ENCODE measurements around the gene CPNE5. TPM values are rescaled to one million over a fixed set of nuclear protein-coding genes. Genes with fewer than 3 reads are reported as not detected.

Gene CPNE5
- total and polyA plus RNA-seq, 2 donors (not counting 1 experiment from before 2014, with no cell fraction given), result 0.02 TPM; not detected in 1

GRCh38 chr6:36856277-36856676 lies 17.0 kb upstream of the CPNE5 start:
- TF ChIP-seq EZH2 (IDR thresholded peaks at IDR 0.05; ENCODE audit: low read length, missing control alignments) (no peak), CTCF (conservative IDR thresholded peaks at IDR 0.05 in 1 of 2, IDR thresholded peaks at IDR 0.05 in 1 of 2; ENCODE audit: low read depth in 1 of 2, low read length in 2 of 2) (no peak)
- H3K4me1 ChIP-seq (ENCODE audit: control insufficient read depth, extremely low read depth, insufficient read depth, low read length), result peaks cover 14% of the 10 kb centered on the region
- DNase-seq (ENCODE audit: low read depth in 2 of 2), result no peak
- no peaks in the 10 kb centered on the region for H3K9me3 ChIP-seq (ENCODE audit: control insufficient read depth, insufficient read depth, low read depth, low read length)
- H3K9ac ChIP-seq (ENCODE audit: insufficient read depth, low read length), result no peak overlapping the region
- no peaks in the 10 kb centered on the region for H4K20me1 ChIP-seq (ENCODE audit: control insufficient read depth, extremely low read depth, insufficient read depth, low read length)
- H3K4me2 ChIP-seq (ENCODE audit: extremely low read depth, insufficient read depth, low read length), result no peak overlapping the region
- no peak overlapping the region for H3K4me3 ChIP-seq (replicated peaks in 1 of 4; ENCODE audit: control extremely low read depth in 1 of 4, insufficient read depth in 1 of 4, low read depth in 3 of 4, low read length in 4 of 4)
- H3K36me3 ChIP-seq (ENCODE audit: control insufficient read depth, insufficient read depth, low read length), result peaks cover 2% of the 10 kb centered on the region
- no peak overlapping the region for H2AFZ ChIP-seq (ENCODE audit: low read length)
- H3K27ac ChIP-seq (ENCODE audit: insufficient read depth, low read length), result no peak overlapping the region
- no peaks in the 10 kb centered on the region for H3K27me3 ChIP-seq (ENCODE audit: control insufficient read depth, insufficient read depth, low read length)
- peaks cover 2% of the 10 kb centered on the region for H3K79me2 ChIP-seq (ENCODE audit: control insufficient read depth, insufficient read depth, low read length)

GRCh38 chr6:36855750-36856149 lies 16.5 kb upstream of the CPNE5 start:
- Histone ChIP-seq H3K4me1 (ENCODE audit: control insufficient read depth, extremely low read depth, insufficient read depth, low read length) (peaks cover 14% of the 10 kb centered on the region), H2AFZ (ENCODE audit: low read length) (no peak overlapping the region), H4K20me1 (ENCODE audit: control insufficient read depth, extremely low read depth, insufficient read depth, low read length) (no peaks in the 10 kb centered on the region), H3K4me2 (ENCODE audit: extremely low read depth, insufficient read depth, low read length) (no peak overlapping the region), H3K36me3 (ENCODE audit: control insufficient read depth, insufficient read depth, low read length) (peaks cover 2% of the 10 kb centered on the region), H3K9ac (ENCODE audit: insufficient read depth, low read length) (no peak overlapping the region), H3K79me2 (ENCODE audit: control insufficient read depth, insufficient read depth, low read length) (peaks cover 2% of the 10 kb centered on the region), H3K4me3 (replicated peaks in 1 of 4; ENCODE audit: control extremely low read depth in 1 of 4, insufficient read depth in 1 of 4, low read depth in 3 of 4, low read length in 4 of 4) (no peak overlapping the region), H3K27ac (ENCODE audit: insufficient read depth, low read length) (no peak overlapping the region), H3K9me3 (ENCODE audit: control insufficient read depth, insufficient read depth, low read depth, low read length) (no peaks in the 10 kb centered on the region), H3K27me3 (ENCODE audit: control insufficient read depth, insufficient read depth, low read length) (no peaks in the 10 kb centered on the region)
- DNase-seq (ENCODE audit: low read depth in 2 of 2), result peak in 1 of 2 donors; percentile 23
- TF ChIP-seq EZH2 (IDR thresholded peaks at IDR 0.05; ENCODE audit: low read length, missing control alignments), result no peak
- no peak for TF ChIP-seq CTCF (conservative IDR thresholded peaks at IDR 0.05 in 1 of 2, IDR thresholded peaks at IDR 0.05 in 1 of 2; ENCODE audit: low read depth in 1 of 2, low read length in 2 of 2)

GRCh38 chr6:36853325-36853724 lies 14.1 kb upstream of the CPNE5 start:
- H3K27ac ChIP-seq (ENCODE audit: insufficient read depth, low read length), result peak overlapping the region; percentile 81
- peak overlapping the region; percentile 32 for H2AFZ ChIP-seq (ENCODE audit: low read length)
- peaks cover 12% of the 10 kb centered on the region for H3K4me1 ChIP-seq (ENCODE audit: control insufficient read depth, extremely low read depth, insufficient read depth, low read length)
- peaks cover 2% of the 10 kb centered on the region for H3K79me2 ChIP-seq (ENCODE audit: control insufficient read depth, insufficient read depth, low read length)
- H4K20me1 ChIP-seq (ENCODE audit: control insufficient read depth, extremely low read depth, insufficient read depth, low read length), result no peaks in the 10 kb centered on the region
- TF ChIP-seq EZH2 (IDR thresholded peaks at IDR 0.05; ENCODE audit: low read length, missing control alignments) (no peak), CTCF (conservative IDR thresholded peaks at IDR 0.05 in 1 of 2, IDR thresholded peaks at IDR 0.05 in 1 of 2; ENCODE audit: low read depth in 1 of 2, low read length in 2 of 2) (no peak)
- H3K27me3 ChIP-seq (ENCODE audit: control insufficient read depth, insufficient read depth, low read length), result no peaks in the 10 kb centered on the region
- peaks cover 2% of the 10 kb centered on the region for H3K36me3 ChIP-seq (ENCODE audit: control insufficient read depth, insufficient read depth, low read length)
- no peak overlapping the region for H3K9ac ChIP-seq (ENCODE audit: insufficient read depth, low read length)
- H3K9me3 ChIP-seq (ENCODE audit: control insufficient read depth, insufficient read depth, low read depth, low read length), result no peaks in the 10 kb centered on the region
- H3K4me3 ChIP-seq (replicated peaks in 1 of 4; ENCODE audit: control extremely low read depth in 1 of 4, insufficient read depth in 1 of 4, low read depth in 3 of 4, low read length in 4 of 4), result no peak overlapping the region
- peak; percentile 85 to 93 for DNase-seq (ENCODE audit: low read depth in 2 of 2)
- no peak overlapping the region for H3K4me2 ChIP-seq (ENCODE audit: extremely low read depth, insufficient read depth, low read length)
